Right lobe of liver (tissue), 4 donors: Measurements from ENCODE around the gene ARID3B.

Source experiments
- POLR2A ChIP-seq: fragments of 450-650 bp; IDR thresholded peaks from one replicate; pipeline ENCODE4 v1.6.1; 2017; ENCODE audit warnings: antibody characterized with exemption, mild to moderate bottlenecking
- TF ChIP-seq, protein P1 (sequence below), 4 donors: fragments of 200-600 bp in 3 of 4; fragments of 450-650 bp in 1 of 4; IDR thresholded peaks; one replicate each; pipeline versions ENCODE4 v1.5.1 to v1.8.0; 2016 to 2022; ENCODE audit warnings: antibody characterized with exemption in 4 of 4, mild to moderate bottlenecking in 2 of 4
- donor health status: DM: no; HTN: no; CAD: no.
- donor health status: DM: no; HTN: no; CAD: no.
- donor health status: DM: no; HTN: yes; CAD: no.

DNA sequence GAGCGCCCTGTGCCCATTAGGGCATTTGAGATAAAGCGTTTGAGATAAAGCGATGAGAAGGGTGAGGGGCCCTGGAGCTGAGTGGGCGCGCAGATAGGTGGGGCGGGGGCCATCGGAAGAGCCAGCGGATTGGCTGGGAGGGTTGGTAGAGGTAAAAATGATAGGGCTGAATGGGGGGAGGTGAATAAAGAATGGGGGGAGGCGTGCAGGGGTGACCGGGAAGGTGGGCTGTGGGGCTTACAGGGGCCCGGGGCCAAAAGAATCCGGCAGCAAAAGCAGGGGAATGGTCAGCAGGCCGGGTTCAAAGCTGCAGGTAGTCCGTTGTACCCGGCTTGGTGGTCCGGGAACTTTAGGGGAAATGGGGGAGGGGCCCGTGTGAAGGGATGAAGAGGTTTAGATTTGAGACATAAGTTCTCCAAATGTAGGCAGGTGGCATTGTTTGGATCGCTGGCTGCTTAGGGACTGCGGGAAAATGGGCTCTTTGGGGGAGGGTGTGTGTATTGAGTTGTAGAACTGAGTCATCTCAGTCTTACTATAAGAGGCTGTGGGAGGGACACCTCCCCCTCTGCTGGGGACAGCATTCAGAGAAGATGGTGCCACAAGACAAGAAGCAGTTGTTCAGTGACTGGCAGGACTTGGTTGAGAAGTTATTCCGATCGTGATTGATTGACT lies 610 bp downstream of the ARID3B start:
- TF ChIP-seq, protein P1, sequence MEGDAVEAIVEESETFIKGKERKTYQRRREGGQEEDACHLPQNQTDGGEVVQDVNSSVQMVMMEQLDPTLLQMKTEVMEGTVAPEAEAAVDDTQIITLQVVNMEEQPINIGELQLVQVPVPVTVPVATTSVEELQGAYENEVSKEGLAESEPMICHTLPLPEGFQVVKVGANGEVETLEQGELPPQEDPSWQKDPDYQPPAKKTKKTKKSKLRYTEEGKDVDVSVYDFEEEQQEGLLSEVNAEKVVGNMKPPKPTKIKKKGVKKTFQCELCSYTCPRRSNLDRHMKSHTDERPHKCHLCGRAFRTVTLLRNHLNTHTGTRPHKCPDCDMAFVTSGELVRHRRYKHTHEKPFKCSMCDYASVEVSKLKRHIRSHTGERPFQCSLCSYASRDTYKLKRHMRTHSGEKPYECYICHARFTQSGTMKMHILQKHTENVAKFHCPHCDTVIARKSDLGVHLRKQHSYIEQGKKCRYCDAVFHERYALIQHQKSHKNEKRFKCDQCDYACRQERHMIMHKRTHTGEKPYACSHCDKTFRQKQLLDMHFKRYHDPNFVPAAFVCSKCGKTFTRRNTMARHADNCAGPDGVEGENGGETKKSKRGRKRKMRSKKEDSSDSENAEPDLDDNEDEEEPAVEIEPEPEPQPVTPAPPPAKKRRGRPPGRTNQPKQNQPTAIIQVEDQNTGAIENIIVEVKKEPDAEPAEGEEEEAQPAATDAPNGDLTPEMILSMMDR (IDR thresholded peaks at IDR 0.05), result no peak
- no peak for TF ChIP-seq POLR2A
